Activated CD8-positive, alpha-beta memory T cell treated with anti-CD3 and anti-CD28 coated beads for 1 hour (primary cell): Measurements from ENCODE around the gene PRKAB2.
A peak's percentile ranks its signal among the peaks of the same experiment; 100 is the strongest.
"Not testable (repeated sequence)": the region's sequence is repeated elsewhere in the genome, so short reads cannot be mapped to it uniquely, and the experiment has no call there.

Experiments
- DNase-seq, 2 donors: peaks; one replicate each; pipeline ENCODE4 v3.0.0-alpha.2; 2020; ENCODE audit warnings: low read depth in 1 of 2; ENCODE audit errors: extremely low read depth in 1 of 2

Gene PRKAB2, protein sequence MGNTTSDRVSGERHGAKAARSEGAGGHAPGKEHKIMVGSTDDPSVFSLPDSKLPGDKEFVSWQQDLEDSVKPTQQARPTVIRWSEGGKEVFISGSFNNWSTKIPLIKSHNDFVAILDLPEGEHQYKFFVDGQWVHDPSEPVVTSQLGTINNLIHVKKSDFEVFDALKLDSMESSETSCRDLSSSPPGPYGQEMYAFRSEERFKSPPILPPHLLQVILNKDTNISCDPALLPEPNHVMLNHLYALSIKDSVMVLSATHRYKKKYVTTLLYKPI

DNA sequence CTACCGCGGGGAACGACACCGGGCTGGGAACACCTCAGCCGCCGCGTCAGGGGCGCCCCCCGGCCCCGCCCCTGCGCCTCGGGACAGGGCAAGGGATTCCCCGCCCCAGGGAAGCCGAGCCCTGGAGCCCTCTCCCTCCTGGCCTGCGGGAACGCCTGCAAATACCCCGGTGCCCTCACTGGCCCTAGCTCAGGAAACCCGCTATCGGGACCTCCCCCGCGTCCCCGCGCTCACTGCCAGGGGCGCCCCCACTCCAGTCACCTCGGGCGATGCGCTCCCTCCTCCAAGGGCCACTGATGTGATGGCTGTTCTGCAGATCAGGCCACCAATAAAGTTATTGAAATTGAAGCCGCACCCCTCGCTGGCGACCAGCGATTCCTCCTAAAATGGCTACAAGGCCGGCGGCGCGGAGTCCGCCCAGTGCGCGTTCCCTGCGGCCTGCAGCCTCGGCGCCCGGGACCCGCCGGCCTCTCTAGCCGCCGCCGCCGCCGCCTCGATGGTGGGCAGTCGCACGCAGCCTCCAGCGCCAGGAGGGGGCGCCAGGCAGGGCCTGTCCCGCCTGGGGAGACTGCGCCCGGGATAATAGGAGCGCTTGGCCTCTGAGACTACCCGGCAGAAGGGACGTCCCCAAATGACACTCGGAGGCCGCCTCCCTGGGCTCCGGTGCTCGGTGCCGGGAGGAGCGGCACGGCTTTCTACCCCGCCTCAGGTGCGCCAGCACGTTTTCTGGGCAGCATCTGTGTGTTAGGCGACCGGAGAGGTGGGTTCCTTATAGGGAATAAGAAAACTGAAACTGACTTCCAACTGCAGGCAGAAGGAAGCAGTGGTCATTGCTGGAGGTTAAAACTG, at the start of gene PRKAB2:
TSS of gene PRKAB2 (minus strand) at position 303 of the 849 bp plus-strand sequence. CDS start 326 bp downstream, outside the sequence.
- peak; percentile 66 to 84 for DNase-seq

DNA sequence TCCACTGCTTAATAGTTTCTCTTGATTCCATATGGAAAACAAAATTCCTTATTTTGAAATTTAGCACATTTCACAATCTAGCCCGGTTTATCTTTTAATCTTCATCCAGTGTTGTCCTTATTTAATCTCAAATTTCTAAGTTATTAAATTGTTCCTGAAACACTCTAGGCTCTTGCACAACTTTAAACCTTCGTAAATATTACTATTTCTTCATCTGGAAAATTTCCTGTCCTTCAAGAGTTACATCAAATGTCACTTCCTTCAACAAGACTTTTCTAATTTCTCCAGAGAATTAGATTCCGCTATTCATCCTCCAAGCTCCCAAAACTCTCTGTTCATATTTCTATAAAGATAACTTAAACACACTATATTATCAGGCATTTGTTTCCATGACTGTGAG, 46.3 kb upstream of the PRKAB2 start:
- no peak for DNase-seq

DNA sequence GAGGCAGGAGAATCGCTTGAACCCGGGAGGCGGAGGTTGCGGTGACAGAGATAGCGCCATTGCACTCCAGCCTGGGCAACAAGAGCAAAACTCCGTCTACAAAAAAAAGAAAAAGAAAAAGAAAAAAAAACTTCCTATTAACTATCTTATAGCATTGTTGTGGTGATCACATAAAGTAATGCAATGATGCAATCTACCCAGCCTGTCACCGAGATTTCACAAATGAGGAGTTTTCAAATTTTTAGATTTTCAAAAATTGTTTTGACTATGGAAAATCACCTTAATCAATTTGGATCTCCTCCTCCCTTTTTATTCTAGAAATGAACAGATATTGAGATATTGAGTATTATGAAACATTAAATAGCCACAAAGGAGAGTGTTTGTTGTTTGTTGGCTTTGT, 44.9 kb upstream of the PRKAB2 start:
- no peak for DNase-seq

DNA sequence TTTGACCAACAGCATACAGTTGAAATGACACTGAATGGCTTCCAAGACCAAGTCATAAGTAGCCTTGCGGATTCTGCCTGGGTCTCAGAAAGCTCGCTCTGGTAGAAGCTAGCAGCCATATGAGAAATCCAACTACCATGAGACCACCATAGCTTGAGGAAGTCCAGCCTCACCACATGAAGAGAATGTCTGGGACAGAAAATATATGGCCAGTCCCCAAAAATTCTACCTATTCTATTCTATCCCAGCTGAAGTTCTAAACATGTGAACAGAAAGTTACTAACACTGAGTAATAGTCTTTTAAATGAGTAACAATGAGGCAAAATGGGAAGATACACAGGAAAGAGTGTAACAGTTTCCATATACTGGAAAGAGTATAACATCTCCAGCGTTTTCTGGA, 43.9 kb upstream of the PRKAB2 start:
- DNase-seq: no peak

DNA sequence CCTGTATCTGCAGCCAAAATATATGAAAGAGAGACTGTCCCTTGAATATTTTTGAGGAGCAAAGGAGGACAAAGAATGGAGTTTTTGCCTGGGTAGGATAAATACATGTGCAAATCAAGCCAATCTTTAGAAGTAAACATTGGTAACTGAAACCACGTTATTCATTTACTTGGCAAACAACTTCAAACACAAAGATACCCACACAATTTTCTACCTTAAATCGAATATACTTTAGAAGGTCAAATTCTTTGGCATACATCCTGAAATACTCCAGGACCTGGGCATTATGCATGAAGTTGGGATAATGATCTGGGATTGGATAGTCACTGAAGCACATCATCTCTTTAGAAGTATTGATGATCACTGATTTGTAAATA, 43.3 kb upstream of the PRKAB2 start:
- DNase-seq: no peak

DNA sequence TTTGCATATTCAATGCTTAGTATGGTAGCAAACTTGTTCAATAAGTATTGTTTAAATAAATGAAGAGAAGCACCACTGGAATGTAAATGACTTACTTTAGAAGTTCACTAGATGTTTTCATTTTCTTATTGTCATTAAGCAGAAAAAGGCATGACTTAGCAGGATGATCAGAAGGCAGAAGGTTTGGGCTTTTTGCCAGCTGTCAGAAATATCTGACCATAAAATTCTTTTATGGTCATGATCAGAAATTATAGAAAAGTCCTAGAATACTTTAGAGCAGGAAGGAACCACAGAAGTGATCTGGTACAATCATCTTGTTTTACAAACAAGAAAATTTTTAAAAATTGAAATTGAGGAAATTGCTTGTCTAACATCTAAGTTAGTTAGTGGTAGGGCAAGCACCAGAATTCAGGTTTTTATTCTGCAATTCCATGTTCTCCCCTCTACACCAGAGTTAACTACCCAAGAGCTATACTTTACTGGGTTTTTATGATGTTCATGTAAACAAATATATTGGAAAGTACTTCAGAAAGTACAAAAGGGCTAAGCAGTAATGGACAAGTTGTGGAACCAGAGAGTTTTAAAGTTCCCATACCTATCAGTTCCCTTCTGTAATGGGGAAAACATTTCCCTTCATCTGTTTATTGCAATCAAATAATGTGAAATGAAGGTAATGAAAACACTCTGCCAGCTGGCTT, 42.7 kb upstream of the PRKAB2 start:
- no peak for DNase-seq

DNA sequence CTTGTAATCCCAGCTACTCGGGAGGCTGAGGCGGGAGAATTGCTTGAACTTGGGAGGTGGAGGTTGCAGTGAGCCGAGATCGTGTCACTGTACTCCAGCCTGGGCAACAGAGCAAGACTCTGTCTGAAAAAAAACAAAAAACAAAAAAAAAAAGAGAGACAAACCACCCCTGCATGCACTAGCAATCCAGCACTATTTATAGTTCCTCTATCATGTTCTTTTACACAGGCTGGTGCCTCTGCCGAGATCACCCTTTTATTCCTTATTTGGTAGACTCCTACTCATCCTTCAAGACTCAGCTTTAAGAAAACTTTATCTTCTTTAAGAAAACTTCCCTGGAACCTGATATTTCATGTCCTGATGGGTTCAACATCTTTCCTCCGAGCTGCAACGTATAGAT, 42.1 kb upstream of the PRKAB2 start:
- DNase-seq: no peak

DNA sequence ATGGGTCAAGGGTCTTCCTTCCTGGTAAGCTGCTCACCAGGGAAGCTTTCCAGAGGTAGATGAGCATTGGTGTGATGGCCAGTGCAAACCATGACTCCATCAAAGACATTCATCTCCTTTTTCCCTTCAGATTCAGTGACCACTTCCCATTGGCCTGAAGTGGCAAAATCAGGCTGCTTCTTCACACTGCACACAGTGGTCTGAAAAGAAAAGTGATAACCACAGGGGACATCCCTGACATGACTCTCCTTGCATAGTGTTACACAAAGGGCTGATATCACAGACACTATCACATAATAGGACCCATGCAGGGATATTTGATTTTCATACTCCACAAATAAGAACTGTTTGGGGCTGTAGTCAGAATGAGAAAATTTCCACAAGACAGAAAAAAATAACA, 41.0 kb upstream of the PRKAB2 start:
- no peak for DNase-seq

DNA sequence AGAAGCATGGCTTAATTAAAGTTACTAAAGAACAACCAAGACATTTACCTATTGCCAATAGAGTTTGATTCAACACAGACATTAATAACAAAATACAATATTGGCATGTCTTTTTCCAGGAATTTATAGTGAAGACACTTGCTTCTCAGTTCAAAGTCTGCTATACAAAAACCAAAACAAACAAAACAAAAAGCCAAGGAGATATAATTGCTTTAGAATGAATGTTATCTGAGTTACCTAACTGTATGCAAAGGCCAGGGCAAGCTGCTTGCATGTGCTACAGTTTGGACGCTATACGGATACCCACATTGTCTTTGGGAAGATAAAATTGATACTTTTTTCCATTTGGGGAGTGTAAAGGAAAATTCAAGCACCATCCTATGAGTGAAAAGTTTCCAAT, 39.3 kb upstream of the PRKAB2 start:
- DNase-seq: no peak

DNA sequence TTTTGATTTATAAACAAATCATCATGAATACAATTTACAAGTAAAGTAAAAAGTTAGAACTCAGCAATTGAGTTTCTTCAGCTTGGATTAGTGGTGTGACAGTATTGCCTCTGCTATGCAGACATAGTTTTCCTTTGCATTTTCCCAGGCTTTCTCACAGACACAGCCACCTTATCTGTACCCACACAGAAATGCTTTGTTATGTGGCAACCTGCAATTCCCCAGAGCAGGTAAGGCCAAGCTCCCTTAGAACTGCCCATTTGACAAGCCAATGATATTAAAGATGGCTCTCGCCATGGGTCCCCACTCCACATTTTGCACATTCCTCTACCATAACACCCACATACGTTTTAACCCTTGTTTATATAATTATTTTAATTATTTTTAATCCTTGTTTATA, 38.7 kb upstream of the PRKAB2 start:
- DNase-seq: no peak

DNA sequence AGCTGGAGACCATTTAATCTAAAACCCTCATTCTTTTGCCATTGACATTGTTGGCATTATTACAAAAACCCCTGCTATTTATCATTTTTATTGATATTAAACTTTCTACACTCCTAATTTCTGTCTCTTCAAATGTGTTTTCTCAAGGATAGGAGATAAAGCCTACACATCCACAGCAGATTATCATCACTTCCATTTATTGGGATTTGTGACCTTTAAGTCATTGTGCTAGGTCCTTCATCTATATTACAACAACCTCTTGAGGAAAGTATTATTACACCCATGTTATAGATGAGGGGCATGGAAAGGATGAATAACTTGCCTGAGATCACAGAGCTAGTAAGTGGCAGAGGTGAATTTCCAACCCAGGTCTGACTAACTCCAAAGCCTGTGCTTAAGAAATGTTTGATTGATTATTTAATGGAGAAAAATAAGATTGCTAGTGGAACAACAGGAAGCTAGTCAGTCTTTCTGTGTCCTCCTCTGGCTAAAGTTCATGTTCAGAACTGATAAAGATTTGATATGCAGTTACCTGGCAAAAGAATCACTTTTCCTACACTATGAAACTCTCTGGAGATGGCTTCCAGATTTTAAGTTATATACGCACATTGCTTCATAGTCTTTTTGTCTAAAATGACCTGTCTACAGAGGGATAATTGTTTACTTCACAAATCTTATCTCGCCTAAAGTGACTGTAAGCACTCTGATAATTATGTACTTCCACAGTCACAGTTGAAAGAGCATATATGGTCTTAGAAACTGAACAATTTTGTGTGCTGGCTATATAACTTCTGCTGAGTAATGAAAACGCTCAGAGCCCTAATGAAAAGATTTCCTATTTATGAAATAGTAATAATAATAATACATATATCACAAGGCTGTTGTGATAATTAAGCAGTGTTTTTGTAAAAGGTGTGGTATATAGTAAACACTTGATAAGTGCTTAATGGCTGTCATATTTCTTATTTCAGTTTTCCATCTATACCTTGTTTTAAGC, 37.9 kb upstream of the PRKAB2 start:
- no peak for DNase-seq

DNA sequence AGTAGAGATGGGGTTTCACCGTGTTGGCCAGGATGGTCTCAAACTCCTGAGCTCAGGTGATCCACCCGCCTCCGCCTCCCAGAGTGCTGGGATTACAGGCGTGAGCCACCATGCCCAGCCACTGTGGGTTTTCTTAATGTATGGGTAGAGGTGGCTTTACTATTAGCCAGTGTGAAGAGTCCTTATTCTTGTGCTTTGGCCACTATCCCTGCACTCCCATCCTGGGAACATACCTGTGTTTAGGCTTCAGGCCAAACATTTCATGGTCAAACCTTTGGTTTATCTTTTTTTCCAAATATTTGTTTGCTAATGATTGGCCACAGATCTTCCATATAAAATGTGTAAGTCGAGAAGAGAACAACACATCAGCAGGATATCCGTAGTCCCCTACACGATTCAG, 36.3 kb upstream of the PRKAB2 start:
- no peak for DNase-seq

DNA sequence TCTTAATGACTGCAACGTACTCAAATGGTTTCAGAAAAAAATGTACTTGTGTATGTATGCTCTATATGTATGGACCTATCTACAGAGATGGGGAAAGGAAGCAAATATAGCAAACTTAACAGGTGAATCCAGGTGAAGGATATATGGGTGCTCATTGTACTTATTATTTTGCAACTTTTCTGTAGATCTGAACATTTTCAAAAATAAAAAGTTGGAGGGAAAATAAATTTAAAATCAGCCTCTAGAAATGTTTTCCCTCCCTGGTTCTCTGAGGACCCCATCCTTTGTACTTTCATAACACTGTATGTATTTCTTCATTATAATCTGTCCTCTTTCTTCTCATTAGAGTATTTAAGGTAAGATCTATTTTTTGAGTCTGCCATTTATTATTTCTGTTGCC, 34.9 kb upstream of the PRKAB2 start:
- DNase-seq: no peak

DNA sequence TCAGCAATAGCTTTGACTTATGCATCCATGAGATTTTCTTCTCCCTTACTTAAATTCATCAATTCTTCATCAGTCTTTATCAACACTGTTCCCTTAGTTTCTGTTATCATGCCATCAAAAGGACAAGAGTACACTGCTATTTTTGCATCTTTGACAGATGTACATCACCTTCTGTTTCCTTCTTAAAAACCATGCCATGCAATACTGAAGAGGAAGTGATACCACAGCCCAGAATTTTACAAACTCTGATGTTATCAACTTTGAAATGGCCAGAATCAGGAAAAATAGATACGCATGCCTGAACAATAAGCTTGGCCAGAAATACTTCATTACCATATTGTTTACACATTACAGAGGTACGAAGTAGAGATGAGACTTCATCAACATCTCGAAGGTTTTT, 31.8 kb upstream of the PRKAB2 start:
- DNase-seq: no peak

DNA sequence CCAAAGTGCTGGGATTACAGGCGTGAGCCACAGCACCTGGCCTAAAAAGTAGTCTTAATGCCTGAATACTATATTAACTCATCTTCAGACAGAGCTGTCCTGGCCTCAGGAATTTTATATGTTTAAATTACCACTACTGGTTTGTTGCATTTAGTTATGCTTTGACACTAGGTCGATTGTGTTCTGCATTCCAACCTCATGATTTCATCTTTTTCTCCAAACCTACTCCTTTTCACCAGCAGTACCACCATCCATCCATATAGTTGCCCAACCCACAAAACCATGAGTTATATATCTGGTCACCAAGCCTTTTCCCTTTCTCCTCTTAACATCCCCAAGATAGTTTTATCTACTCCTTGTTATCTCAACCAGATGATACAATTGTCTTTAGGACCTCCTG, 30.3 kb upstream of the PRKAB2 start:
- DNase-seq: no peak

DNA sequence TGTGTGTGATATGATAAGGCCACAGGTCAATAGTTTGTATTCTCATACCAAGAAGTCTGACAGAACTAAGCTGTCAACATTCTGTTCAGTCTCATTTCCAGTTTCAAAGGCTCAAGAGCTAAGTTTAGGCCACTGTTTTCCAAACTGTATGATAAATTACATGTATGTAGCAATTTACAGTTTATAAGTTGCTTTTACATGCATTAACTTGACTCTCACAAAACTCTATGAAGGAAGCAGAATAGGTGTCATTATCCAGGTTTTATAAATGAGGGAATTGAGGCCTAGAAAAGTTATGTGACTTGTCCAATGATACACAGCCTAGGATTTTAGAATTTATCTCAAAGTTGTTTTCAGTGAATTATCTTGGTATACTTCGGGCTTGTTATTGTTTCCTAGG, 29.5 kb upstream of the PRKAB2 start:
- DNase-seq: no peak

DNA sequence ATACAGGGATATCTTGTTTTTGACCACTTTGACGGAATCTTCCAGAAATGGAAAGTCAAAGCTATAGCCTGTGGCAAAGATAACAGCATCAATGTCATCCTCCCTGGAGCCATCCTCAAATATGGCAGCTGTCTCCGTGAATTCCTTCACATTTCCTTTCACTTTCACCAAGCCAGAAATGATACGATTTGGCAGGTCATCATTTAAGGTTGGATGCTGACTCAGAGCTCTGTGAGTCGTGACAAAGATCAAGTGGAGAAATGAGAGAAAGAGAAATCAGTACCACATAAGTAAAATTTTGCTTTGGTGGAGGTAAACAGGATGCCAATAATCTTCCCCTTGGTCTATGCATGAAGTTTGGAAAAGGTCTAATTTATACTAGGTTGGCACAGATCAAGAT, 29.0 kb upstream of the PRKAB2 start:
- no peak for DNase-seq

DNA sequence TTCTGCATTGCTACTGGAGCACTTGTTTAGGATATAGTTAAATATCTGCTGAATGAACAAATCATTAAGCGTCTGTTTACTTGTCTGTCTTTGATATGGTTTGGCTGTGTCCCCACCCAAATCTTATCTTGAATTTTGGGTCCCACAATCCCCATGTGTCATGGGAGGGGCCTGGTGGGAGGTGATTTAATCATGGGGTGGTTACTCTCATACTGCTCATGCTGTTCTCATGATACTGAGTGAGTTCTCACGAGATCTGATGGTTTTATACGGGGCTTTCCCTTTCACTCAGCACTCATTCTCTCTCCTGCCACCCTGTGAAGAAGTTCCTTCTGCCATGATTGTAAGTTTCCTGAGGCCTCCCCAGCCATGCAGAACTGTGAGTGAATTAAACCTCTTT, 25.1 kb upstream of the PRKAB2 start:
- DNase-seq: not testable (repeated sequence)

DNA sequence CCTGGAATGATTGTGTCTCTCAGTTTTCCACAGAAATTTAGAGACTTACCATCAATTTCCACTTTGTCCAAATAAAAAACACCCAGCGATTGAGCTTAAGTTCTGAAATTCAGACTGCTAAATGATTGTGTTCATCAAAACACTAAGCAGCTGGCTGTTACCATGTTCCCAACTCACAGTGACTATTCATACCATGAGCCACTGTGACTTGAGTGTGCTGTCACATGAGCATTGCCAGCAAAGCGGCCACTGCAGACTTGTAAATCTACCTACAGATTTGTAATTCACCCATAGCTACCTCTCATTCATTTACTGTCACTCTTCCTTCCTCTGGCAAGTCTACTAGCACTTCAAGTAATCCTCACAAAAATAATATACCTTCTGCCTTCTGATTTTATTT, 17.2 kb upstream of the PRKAB2 start:
- no peak for DNase-seq

DNA sequence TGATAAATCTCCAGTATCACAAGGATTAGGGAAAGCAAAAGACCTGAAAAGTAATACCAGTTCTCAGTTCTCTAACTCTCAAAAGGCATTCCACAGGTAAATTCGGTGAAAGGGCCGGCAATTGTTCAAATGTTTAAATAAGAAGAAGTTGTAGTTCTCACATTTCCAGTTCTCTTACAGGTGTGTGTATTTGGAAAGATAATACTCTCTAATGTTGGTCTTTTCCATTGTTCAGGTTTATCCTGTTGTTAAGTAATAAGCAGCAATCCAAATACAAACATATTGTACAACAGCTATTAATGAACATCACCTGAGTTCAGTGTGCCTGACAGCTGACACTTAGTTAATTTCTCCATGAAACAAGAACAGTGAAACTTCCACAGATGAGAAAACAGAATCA, 13.2 kb upstream of the PRKAB2 start:
- DNase-seq: no peak
